Gastrocnemius medialis (tissue), 4 donors: ENCODE measurements around the gene SCP2D1. TPM values are rescaled to one million over a fixed set of nuclear protein-coding genes. Genes with fewer than 3 reads are reported as not detected.
A peak's percentile ranks its signal among the peaks of the same experiment; 100 is the strongest.

Experiments
- ATAC-seq, 2 donors: fragments of 150-250 bp; one replicate each; pipeline ENCODE4 v1.9.1; 2016
- DNase-seq, 2 donors: peaks; one replicate each; pipeline ENCODE4 v3.0.0-alpha.2; 2019
- H3K27ac ChIP-seq, 4 donors: fragments of 200-600 bp; sonication (generic); 1 replicate in 1 of 4; 2 replicates in 3 of 4; pipeline ENCODE4 v1.5.1; 2016 to 2018; ENCODE audit warnings: mild to moderate bottlenecking in 2 of 4, moderate library complexity in 1 of 4
- H3K27me3 ChIP-seq, 3 donors: fragments of 200-600 bp; sonication (generic) in 2 of 3; 1 replicate in 1 of 3; 2 replicates in 2 of 3; pipeline versions ENCODE4 v1.5.1 to v1.6.0; 2016 to 2019; ENCODE audit warnings: mild to moderate bottlenecking in 1 of 3, moderate library complexity in 1 of 3
- H3K36me3 ChIP-seq, 2 donors: fragments of 200-600 bp; sonication (generic) in 1 of 2; one replicate each; pipeline ENCODE4 v1.5.1; 2017 to 2018
- H3K4me1 ChIP-seq, 2 donors: fragments of 200-600 bp; sonication (generic) in 1 of 2; one replicate each; pipeline ENCODE4 v1.5.1; 2016 to 2017; ENCODE audit warnings: mild to moderate bottlenecking in 2 of 2
- H3K4me3 ChIP-seq, 4 donors: fragments of 200-600 bp; sonication (generic) in 3 of 4; 1 replicate in 1 of 4; 2 replicates in 3 of 4; pipeline ENCODE4 v1.5.1; 2016 to 2019; ENCODE audit warnings: mild to moderate bottlenecking in 2 of 4
- H3K9me3 ChIP-seq, 3 donors: fragments of 200-600 bp; sonication (generic) in 2 of 3; 1 replicate in 1 of 3; 2 replicates in 2 of 3; pipeline ENCODE4 v1.5.1; 2016 to 2019
- POLR2A ChIP-seq, 2 donors: fragments of 450-650 bp; IDR thresholded peaks; one replicate each; pipeline ENCODE4 v1.6.1; 2017; ENCODE audit warnings: antibody characterized with exemption in 2 of 2, mild to moderate bottlenecking in 2 of 2, moderate library complexity in 2 of 2
- in situ Hi-C, 4 donors: fragments of 200-750 bp; cut with MboI; loops; one replicate each; pipeline versions ENCODE4 v1.15.0 to v1.8.0; 2017; ENCODE audit warnings: low sequenced_read_pairs in 4 of 4
- intact Hi-C: fragments of 100-400 bp; cut with DNase I; formaldehyde crosslinking; loops from one replicate; pipeline ENCODE4 v1.15.1; 2023; ENCODE audit warnings: low total_unique reads
- total RNA-seq, 4 donors: library from RNA; depleted of rRNA; stranded (reverse); fragments of >200 nt; gene quantifications; one replicate each; pipeline versions ENCODE4 v1.1.0 to v1.2.3, GENCODE V29; 2016
- TF ChIP-seq, protein P1 (sequence below), 5 experiments: fragments of 450-650 bp in 3 of 5; fragments of 200-600 bp in 2 of 5; sonication (generic) in 2 of 5; IDR thresholded peaks in 4 of 5; conservative IDR thresholded peaks in 1 of 5; 1 replicate in 4 of 5; 2 replicates in 1 of 5; pipeline ENCODE4 v1.5.1; 2016 to 2019; ENCODE audit warnings: antibody characterized with exemption in 5 of 5, mild to moderate bottlenecking in 3 of 5, moderate library complexity in 3 of 5

The SCP2D1 gene
- total RNA-seq, 4 donors from 2014 or later: not detected

GRCh38 chr20:18795366-18795765 lies 18.2 kb upstream of the SCP2D1 start:
- ATAC-seq: no peak
- Histone ChIP-seq H3K36me3 (no peaks in the 10 kb centered on the region), H3K27me3 (no peaks in the 10 kb centered on the region), H3K4me1 (peaks cover 17 to 18% of the 10 kb centered on the region in 2 donors), H3K4me3 (peak overlapping the region in 1 of 4 donors; percentile 86), H3K9me3 (no peaks in the 10 kb centered on the region), H3K27ac (no peak overlapping the region)
- intact Hi-C loops (loop anchor here (10.0 kb wide), 1 partner anchor 291 kb away; the partner anchor contains the start of gene SEC23B), in situ Hi-C loops (loop anchor here in 3 of 4 donors (25.0 kb wide), 2 partner anchors 208 to 508 kb away; partner anchors contain the start of genes ZNF133 (in 3 of the 3) and DTD1 (in 1 of the 3))
- no peak for DNase-seq
- no peak for TF ChIP-seq POLR2A (IDR thresholded peaks at IDR 0.05)
- TF ChIP-seq, protein P1, sequence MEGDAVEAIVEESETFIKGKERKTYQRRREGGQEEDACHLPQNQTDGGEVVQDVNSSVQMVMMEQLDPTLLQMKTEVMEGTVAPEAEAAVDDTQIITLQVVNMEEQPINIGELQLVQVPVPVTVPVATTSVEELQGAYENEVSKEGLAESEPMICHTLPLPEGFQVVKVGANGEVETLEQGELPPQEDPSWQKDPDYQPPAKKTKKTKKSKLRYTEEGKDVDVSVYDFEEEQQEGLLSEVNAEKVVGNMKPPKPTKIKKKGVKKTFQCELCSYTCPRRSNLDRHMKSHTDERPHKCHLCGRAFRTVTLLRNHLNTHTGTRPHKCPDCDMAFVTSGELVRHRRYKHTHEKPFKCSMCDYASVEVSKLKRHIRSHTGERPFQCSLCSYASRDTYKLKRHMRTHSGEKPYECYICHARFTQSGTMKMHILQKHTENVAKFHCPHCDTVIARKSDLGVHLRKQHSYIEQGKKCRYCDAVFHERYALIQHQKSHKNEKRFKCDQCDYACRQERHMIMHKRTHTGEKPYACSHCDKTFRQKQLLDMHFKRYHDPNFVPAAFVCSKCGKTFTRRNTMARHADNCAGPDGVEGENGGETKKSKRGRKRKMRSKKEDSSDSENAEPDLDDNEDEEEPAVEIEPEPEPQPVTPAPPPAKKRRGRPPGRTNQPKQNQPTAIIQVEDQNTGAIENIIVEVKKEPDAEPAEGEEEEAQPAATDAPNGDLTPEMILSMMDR (IDR thresholded peaks at IDR 0.05 in 4 of 5, conservative IDR thresholded peaks at IDR 0.05 in 1 of 5): no peak

DNA sequence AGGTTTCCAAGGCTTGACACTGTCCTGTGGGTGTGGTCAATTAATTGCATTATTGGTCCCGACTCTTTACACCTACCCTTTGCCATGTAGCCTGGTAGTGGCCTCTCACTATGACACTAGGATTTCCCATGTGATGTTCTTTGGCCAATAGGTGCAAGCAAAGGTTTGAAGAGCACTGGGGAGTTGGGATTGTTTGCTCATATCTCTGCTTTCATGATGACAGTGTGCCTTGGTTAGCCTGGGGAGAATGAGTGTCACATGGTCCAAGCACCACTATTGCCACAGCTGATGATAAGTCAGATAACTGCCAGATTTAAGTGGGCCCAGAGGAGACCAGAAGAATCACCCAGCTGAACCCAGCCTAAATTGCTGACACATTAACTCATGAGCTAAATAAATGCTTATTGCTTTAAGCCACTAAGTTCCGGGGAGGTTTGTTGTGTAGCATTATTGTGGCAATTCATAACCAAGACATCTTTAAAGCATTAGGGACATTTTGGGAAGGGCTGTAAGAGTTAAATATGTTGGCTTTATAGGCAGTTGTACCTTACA lies 17.2 kb upstream of the SCP2D1 start:
- Histone ChIP-seq H3K4me1 (peaks cover 17 to 18% of the 10 kb centered on the region in 2 donors), H3K9me3 (no peaks in the 10 kb centered on the region), H3K36me3 (no peaks in the 10 kb centered on the region), H3K27me3 (no peaks in the 10 kb centered on the region), H3K4me3 (no peak overlapping the region), H3K27ac (no peak overlapping the region)
- in situ Hi-C loops: loop anchor here in 3 of 4 donors (25.0 kb wide), 2 partner anchors 209 to 509 kb away; partner anchors contain the start of genes ZNF133 (in 3 of the 3) and DTD1 (in 1 of the 3)
- intact Hi-C loops: loop anchor here (10.0 kb wide), 1 partner anchor 292 kb away; the partner anchor contains the start of gene SEC23B
- TF ChIP-seq POLR2A (IDR thresholded peaks at IDR 0.05): no peak
- TF ChIP-seq, protein P1 (IDR thresholded peaks at IDR 0.05 in 4 of 5, conservative IDR thresholded peaks at IDR 0.05 in 1 of 5): no peak
- ATAC-seq (no peak), DNase-seq (no peak)

- ATAC-seq: no peak
- TF ChIP-seq, protein P1 (IDR thresholded peaks at IDR 0.05 in 4 of 5, conservative IDR thresholded peaks at IDR 0.05 in 1 of 5): no peak
- TF ChIP-seq POLR2A (IDR thresholded peaks at IDR 0.05): no peak
- Histone ChIP-seq H3K36me3 (no peaks in the 10 kb centered on the region), H3K27me3 (no peaks in the 10 kb centered on the region), H3K27ac (no peak overlapping the region), H3K4me3 (no peak overlapping the region), H3K4me1 (no peaks in the 10 kb centered on the region), H3K9me3 (no peaks in the 10 kb centered on the region)
- intact Hi-C loops: no loop called here
- DNase-seq: no peak
- in situ Hi-C loops: no loop called here
Measured at GRCh38 chr20:18801516-18801915, 12.1 kb upstream of the SCP2D1 start.

DNA sequence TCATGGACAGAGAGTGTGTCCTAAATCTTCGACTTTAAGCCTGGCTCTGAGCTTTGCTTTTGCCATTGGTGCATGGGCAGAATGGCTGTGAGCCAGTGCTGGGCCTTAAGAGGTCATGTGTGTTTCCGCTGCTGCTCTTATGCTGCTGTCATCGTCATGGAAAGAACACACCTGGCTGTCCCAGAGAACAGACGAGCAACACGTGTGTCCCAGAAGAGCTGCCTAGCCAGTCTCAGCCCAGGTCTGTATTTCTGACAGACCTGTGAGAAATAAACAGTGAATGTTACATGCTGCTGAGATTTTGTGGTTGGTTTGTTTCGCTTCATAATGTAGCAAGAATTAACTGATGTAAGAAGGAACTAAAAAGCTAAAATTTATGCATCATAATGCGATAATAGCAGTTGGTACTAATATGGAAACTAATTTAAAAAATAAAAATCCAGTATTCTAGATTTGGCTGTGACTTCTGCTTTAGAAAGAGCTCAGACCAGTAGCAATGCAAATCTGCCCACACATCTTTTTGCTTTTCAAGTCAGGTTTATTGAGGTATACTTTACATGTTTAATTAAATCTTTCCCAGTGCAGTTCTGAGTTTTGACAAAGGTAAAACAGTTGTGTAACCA lies 11.5 kb upstream of the SCP2D1 start:
- no peak for DNase-seq
- no peaks in the 10 kb centered on the region for H3K9me3 ChIP-seq
- in situ Hi-C loops (no loop called here), intact Hi-C loops (no loop called here)
- no peak overlapping the region for H3K27ac ChIP-seq
- H3K27me3 ChIP-seq: no peaks in the 10 kb centered on the region
- no peaks in the 10 kb centered on the region for H3K4me1 ChIP-seq
- no peak overlapping the region for H3K4me3 ChIP-seq
- no peaks in the 10 kb centered on the region for H3K36me3 ChIP-seq
- TF ChIP-seq, protein P1 (IDR thresholded peaks at IDR 0.05 in 4 of 5, conservative IDR thresholded peaks at IDR 0.05 in 1 of 5): no peak
- TF ChIP-seq POLR2A (IDR thresholded peaks at IDR 0.05): no peak
- ATAC-seq: no peak
